Peyer's patch (tissue), 4 donors: ENCODE results near the gene ANKRD17. TPM values are rescaled to one million over a fixed set of nuclear protein-coding genes. Genes with fewer than 3 reads are reported as not detected.
"Not testable (repeated sequence)": the region's sequence is repeated elsewhere in the genome, so short reads cannot be mapped to it uniquely, and the experiment has no call there.

ENCODE experiments used
- DNase-seq, 3 donors: peaks; one replicate each; pipeline ENCODE4 v3.0.0-alpha.2; 2017 to 2019
- H3K27ac ChIP-seq, 4 donors: fragments of 200-600 bp; sonication (generic); one replicate each; pipeline ENCODE4 v1.5.1; 2016 to 2019
- H3K27me3 ChIP-seq, 2 donors: fragments of 200-600 bp; sonication (generic); one replicate each; pipeline ENCODE4 v1.5.1; 2019
- H3K36me3 ChIP-seq, 3 donors: fragments of 200-600 bp; sonication (generic); one replicate each; pipeline ENCODE4 v1.5.1; 2016 to 2019
- H3K4me1 ChIP-seq, 4 donors: fragments of 200-600 bp; sonication (generic); one replicate each; pipeline ENCODE4 v1.5.1; 2016 to 2019
- H3K4me3 ChIP-seq, 4 donors: fragments of 200-600 bp; sonication (generic); 1 replicate in 3 of 4; 2 replicates in 1 of 4; pipeline ENCODE4 v1.5.1; 2016 to 2019; ENCODE audit warnings: mild to moderate bottlenecking in 1 of 4
- H3K9me3 ChIP-seq, 4 donors: fragments of 200-600 bp; sonication (generic); one replicate each; pipeline ENCODE4 v1.5.1; 2016 to 2019; ENCODE audit warnings: mild to moderate bottlenecking in 1 of 4
- CTCF ChIP-seq, 6 experiments: fragments of 450-650 bp in 4 of 6; fragments of 200-600 bp in 2 of 6; sonication (generic) in 1 of 6; IDR thresholded peaks; one replicate each; pipeline ENCODE4 v1.5.1; 2017 to 2019; ENCODE audit warnings: antibody characterized with exemption in 6 of 6, mild to moderate bottlenecking in 3 of 6, moderate library complexity in 1 of 6
- POLR2A ChIP-seq, 2 donors: fragments of 450-650 bp; IDR thresholded peaks; one replicate each; pipeline ENCODE4 v1.5.1; 2017; ENCODE audit warnings: antibody characterized with exemption in 2 of 2, mild to moderate bottlenecking in 2 of 2, moderate library complexity in 2 of 2
- total RNA-seq, 4 donors: library from RNA; depleted of rRNA; stranded (reverse); fragments of >200 nt; gene quantifications; one replicate each; pipeline ENCODE4 v1.1.0, GENCODE V29; 2016

ANKRD17 gene
- total RNA-seq, 4 donors from 2014 or later, result 61.7 to 92.0 (median 81.0) TPM

DNA sequence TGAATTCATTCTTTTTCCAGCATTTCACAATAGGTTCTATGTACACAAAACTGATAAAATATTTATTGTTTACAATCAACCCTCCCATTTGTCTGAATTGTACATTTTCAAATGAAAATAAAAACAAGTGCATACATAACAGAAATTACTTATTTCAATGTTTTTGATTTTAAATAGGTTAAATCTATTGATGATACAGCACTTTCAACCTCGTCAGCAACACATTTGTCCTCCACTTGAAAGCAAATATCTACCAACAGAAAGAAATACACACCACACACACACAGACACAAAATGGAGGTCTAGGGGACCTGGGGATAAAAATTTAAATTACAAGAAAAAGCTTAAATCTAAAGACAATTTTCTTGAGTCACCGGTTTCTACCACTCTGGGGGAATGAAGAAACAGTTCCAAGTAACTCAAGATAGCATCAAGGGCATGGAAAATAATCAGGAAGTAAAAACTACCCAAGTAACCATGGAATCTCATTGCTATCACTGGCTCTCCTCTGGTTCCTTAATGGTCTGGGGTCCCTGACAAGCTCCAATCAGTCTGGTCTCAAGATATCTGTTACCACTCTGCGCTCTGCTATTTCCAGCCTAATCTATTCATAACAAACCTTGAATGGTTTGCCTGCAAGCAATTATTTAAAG lies 27.6 kb downstream of the ANKRD17 start:
- DNase-seq, result no peak
- Histone ChIP-seq H3K36me3 (peaks cover 0 to 9% (median 0%) of the 10 kb centered on the region in 3 donors), H3K27ac (no peak overlapping the region), H3K27me3 (no peaks in the 10 kb centered on the region), H3K9me3 (no peaks in the 10 kb centered on the region), H3K4me3 (no peak overlapping the region), H3K4me1 (no peaks in the 10 kb centered on the region)
- TF ChIP-seq CTCF (IDR thresholded peaks at IDR 0.05) (no peak), POLR2A (IDR thresholded peaks at IDR 0.05) (no peak)

GRCh38 chr4:73228800-73229199 lies 29.8 kb downstream of the ANKRD17 start:
- H3K9me3 ChIP-seq, DNase-seq, H3K27ac ChIP-seq, H3K36me3 ChIP-seq, H3K4me1 ChIP-seq, H3K4me3 ChIP-seq, H3K27me3 ChIP-seq: not testable (repeated sequence)

GRCh38 chr4:73224886-73225285 lies 33.7 kb downstream of the ANKRD17 start:
- H3K9me3 ChIP-seq, result no peaks in the 10 kb centered on the region
- no peak overlapping the region for H3K4me3 ChIP-seq
- H3K36me3 ChIP-seq, result no peaks in the 10 kb centered on the region
- no peak for DNase-seq
- TF ChIP-seq POLR2A (IDR thresholded peaks at IDR 0.05) (no peak), CTCF (IDR thresholded peaks at IDR 0.05) (no peak)
- peaks cover 0 to 26% (median 3%) of the 10 kb centered on the region in 4 donors for H3K4me1 ChIP-seq
- H3K27me3 ChIP-seq, result no peaks in the 10 kb centered on the region
- no peak overlapping the region for H3K27ac ChIP-seq

DNA sequence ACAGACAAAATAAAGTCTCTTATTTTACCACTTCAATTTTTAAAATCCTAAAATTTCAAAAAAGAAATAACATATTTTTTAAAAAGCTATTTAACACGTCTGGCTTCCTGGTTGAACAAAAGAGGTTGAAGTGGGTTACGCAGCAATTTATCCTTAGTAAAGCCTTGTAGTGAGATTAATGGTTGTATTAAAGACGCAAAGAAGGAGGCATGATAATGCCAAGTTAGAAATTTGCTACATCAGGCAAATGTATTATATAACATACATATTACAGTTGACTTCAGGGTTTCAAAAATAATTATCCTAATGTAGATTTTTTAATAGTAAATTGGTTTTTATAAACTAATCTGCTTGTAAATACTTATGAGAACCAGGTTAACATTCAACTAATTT lies 35.3 kb downstream of the ANKRD17 start:
- DNase-seq, result no peak
- peaks cover 0 to 26% (median 3%) of the 10 kb centered on the region in 4 donors for H3K4me1 ChIP-seq
- peak overlapping the region in 3 of 4 donors; percentile 74 to 90 (median 78) for H3K27ac ChIP-seq
- no peaks in the 10 kb centered on the region for H3K27me3 ChIP-seq
- peak overlapping the region in 2 of 4 donors; percentile 47 to 56 for H3K4me3 ChIP-seq
- no peaks in the 10 kb centered on the region for H3K9me3 ChIP-seq
- H3K36me3 ChIP-seq, result no peaks in the 10 kb centered on the region
- TF ChIP-seq CTCF (IDR thresholded peaks at IDR 0.05) (no peak), POLR2A (IDR thresholded peaks at IDR 0.05) (no peak)

GRCh38 chr4:73222466-73223257 lies 35.9 kb downstream of the ANKRD17 start:
- peak in 1 of 3 donors; percentile 70 for DNase-seq
- peak overlapping the region; percentile 10 to 56 (median 42) for H3K4me3 ChIP-seq
- no peaks in the 10 kb centered on the region for H3K36me3 ChIP-seq
- peak; percentile 42 for TF ChIP-seq POLR2A (IDR thresholded peaks at IDR 0.05)
- TF ChIP-seq CTCF (IDR thresholded peaks at IDR 0.05), result no peak
- peaks cover 0 to 26% (median 3%) of the 10 kb centered on the region in 4 donors for H3K4me1 ChIP-seq
- H3K27ac ChIP-seq, result peak overlapping the region in 3 of 4 donors; percentile 74 to 90 (median 78)
- H3K27me3 ChIP-seq, result no peaks in the 10 kb centered on the region
- H3K9me3 ChIP-seq, result no peaks in the 10 kb centered on the region

- DNase-seq, result no peak
- Histone ChIP-seq H3K4me1 (peaks cover 0 to 26% (median 3%) of the 10 kb centered on the region in 4 donors), H3K9me3 (no peaks in the 10 kb centered on the region), H3K27ac (peak overlapping the region in 1 of 4 donors; percentile 90), H3K27me3 (no peaks in the 10 kb centered on the region), H3K36me3 (no peaks in the 10 kb centered on the region), H3K4me3 (no peak overlapping the region)
- TF ChIP-seq POLR2A (IDR thresholded peaks at IDR 0.05), result no peak
- TF ChIP-seq CTCF (IDR thresholded peaks at IDR 0.05), result no peak
Measured at GRCh38 chr4:73221734-73222133, 36.9 kb downstream of the ANKRD17 start.
